Subcutaneous adipose tissue (tissue), 4 donors: ENCODE measurements around the gene TNFRSF13B. TPM values are rescaled to one million over a fixed set of nuclear protein-coding genes. Genes with fewer than 3 reads are reported as not detected.

Experiments
- total RNA-seq, 4 donors: library from RNA; depleted of rRNA; stranded (reverse); fragments of >200 nt; gene quantifications; one replicate each; pipeline ENCODE4 v1.1.0, GENCODE V29; 2016
- TF ChIP-seq, protein P1 (sequence below): fragments of 450-650 bp; IDR thresholded peaks from one replicate; pipeline ENCODE4 v1.5.1; 2016; ENCODE audit warnings: low read depth, mild to moderate bottlenecking, control low read depth, antibody characterized with exemption, moderate library complexity

Gene TNFRSF13B
- total RNA-seq, 4 donors from 2014 or later = not detected

DNA sequence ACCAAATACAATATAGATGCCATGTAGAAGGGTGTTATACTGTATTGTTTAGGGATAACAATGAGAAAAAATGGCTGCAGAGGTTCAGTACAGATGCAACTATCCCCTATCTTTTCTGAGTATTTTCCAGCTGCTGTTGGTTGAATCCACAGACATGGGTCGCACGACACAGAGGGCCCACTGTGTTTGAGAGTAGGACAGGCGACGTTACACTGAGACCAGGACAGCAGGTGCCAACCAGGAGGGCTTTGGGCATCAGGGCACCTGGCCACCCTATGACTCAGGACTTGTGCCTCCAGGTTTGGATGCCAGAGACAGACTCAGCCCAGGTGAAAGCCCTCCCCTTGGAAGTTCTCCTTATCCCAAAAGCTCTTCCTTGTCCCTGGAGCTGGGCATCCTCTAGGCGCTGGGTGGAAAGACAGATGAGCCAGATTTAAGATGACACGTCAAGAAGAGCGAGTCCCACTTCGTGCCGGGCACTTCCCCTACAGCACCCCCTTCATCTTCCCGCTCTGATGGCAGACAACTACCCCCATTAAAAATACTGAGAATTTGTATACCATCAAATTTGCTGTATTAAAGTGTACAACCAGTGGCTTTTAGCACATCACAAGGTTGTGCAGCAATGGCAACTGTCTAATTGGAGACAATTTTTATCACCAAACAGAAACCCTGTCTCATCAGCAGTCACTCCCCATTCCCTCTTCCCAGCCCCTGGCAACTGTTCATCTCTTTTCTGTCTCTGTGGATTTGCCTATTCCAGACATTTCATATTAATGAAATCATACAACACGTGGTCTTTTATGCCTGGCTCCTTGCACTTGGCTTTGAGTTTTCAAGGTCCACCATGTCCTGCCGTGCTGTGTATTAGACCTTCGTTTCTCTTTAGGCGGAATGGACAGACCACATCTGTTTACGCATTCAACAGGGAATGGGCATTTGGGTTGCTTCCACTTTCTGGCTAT, 30.6 kb downstream of the TNFRSF13B start:
- TF ChIP-seq, protein P1, sequence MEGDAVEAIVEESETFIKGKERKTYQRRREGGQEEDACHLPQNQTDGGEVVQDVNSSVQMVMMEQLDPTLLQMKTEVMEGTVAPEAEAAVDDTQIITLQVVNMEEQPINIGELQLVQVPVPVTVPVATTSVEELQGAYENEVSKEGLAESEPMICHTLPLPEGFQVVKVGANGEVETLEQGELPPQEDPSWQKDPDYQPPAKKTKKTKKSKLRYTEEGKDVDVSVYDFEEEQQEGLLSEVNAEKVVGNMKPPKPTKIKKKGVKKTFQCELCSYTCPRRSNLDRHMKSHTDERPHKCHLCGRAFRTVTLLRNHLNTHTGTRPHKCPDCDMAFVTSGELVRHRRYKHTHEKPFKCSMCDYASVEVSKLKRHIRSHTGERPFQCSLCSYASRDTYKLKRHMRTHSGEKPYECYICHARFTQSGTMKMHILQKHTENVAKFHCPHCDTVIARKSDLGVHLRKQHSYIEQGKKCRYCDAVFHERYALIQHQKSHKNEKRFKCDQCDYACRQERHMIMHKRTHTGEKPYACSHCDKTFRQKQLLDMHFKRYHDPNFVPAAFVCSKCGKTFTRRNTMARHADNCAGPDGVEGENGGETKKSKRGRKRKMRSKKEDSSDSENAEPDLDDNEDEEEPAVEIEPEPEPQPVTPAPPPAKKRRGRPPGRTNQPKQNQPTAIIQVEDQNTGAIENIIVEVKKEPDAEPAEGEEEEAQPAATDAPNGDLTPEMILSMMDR = no peak

DNA sequence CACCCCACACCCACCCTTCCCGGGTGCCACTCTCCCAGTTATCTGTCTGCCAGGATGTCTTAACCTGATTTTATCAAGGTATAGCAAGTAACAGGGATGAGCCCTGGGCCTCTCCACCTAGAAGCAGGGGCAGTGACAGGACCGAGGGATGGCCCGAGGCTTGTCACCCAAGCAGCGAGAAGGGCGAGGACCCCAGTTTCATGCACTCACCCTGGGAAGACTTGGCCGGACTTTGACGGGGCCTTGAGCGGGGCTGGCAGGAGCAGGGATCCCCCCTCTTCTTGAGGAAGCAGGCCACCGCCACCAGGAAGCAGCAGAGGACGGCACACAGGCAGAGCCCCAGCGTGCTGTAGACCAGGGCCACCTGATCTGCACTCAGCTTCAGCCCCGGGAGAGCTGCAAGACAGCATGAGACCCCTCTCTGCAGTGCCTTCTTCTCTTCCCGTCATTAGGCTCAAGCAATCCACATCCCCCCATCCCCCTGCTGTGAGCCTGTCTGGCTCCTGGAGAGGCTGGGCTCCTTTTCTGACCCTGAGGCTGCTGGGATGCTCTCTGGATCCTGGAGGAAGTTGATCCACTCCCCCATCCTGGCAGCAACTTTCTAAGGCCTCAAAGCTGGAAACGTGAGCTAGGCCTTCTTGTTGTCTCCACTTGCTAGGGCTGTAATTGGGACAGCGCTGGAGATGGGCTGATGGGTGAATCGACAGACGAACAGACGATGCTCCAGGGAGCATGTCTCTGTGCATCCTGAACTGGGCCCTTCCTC, 31.6 kb downstream of the TNFRSF13B start:
- TF ChIP-seq, protein P1 = no peak

DNA sequence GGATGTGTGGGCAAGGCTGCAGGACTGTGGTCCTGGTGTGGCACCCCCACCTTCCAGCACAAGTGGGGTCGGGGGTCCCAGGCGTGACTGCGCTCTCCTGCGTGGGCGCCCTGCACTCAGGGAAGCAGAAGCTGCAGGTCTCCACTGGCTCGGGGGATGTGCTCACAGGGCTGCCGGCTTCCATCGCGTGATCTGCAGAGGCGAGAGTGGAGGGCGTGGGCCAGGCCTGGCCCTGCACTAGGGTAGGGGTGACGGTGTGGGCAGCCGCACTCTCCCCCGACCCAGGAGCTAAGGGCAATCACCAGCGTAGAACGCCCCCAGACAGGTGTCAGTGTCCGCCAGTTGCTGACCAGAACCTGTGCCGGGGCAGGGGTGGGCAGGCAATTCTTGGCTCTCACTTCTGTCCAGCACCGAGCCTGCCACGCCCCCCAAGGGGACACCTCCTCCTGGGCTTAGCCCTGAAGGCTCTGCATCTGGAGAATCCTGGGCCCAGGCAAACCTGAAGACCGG, 32.3 kb downstream of the TNFRSF13B start:
- TF ChIP-seq, protein P1 = no peak

DNA sequence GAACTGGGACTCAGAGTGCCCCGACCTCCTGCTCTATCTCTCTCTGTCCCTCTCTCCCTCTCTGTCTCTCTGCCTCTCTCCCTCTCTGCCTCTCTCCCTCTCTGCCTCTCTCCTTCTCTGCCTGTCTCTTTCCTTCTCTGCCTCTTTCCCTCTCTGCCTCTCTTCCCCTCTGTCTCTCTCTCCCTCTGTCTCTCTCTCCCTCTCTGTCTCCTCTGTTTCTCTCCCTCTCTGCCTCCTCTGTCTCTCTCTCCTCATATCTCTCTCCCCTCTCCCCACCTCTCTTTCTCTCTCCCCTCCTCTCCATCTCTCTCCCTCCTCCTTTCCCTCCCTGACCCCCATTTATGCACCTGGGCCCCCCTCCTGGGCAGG, 32.7 kb downstream of the TNFRSF13B start:
- TF ChIP-seq, protein P1 = no peak

DNA sequence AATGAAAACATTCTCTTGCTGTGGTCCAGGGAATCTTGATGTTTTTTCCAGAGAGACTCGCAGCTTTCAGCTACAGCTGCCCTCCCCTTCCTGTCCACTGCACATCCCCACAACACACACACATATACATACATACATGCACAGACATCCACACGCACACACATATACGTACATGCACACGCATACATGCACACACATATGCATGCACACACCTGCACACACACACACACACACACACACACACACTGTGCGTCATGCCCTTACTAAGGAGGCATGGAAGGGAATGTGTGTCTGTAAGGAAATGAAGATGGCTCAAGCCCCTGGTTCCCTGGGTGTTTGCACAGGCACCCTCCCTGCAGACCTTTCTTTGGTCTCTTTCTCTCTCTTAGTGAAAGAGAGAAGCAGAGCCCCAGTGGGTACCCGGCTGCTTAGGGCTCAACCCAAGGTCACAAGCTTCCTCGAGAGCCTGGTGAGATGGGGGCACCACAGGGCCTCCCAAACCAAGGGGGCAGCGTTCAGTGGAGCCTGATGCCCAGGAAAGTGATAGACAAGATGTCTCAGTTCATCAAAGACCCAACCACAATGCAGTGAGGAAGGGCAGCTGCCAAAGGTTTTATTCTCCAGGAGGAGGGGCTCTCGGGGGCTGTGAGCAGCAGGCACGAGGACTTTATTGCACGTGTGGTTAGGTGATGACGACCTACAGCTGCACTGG, 33.3 kb downstream of the TNFRSF13B start:
- TF ChIP-seq, protein P1 = no peak

DNA sequence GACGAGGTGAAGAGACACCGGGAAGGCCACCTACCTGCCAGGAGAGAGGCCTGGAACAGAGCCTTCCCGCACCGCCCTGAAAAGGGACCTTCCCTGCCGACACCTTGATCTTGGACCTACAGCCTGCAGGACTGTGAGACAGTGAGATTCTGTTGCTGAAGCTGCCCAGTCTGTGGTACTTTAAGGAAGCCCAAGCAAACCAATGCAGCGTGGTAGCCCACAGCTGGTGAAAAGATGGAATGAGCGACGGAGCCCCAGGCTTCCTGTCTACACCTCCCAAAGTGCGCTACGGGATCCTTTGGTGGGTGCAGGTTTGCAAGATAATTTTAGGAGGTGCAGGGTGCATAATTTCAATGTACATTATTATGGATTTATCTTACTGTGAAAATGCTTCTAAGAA, 33.9 kb downstream of the TNFRSF13B start:
- TF ChIP-seq, protein P1 = no peak
